ENCODE results near the gene CDK14. TPM values are rescaled to one million over a fixed set of nuclear protein-coding genes. Genes with fewer than 3 reads are reported as not detected.

The CDK14 gene
- total and polyA plus RNA-seq, 4 donors = 4.2 to 12.4 (median 7.4) TPM

DNA sequence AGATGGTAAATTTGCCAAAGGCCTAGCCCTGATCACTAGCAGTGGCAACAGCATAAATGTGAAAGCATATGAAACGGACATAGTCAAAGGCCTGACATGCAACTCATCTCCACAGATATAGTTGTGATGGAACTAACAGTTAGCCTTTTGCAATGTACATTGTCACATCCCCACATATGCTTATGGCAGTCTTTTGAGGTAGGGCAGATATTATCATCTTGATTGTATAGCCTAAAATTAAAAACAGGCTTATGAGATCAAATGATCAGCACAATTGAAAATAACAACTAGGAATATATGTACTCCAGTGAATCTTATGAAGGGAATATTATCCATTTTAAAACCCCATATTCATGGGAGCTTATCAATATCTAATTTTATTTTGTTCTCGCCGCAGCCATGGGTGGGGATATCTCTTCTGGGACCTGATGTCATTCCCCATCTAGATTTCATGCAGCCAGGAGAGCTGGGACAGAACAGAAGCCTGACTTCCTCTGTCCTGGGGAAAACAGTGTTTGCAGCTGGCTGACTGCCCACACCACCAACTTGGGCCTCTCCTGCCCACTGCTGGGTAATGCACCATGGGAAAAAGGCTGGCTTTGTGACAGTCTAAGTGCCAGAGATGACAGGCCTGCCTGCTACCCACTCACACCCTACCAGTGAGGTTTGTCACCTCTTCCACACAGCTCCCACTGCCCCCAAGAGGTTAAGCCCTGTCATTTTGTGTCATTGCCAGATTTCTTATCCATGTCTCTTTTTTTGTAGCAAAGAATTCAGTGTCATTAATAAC lies 487.9 kb downstream of the CDK14 start:
- WGBS = 74% methylated on average over 3 of the region's 3 CpGs
- H3K9me3 ChIP-seq (ENCODE audit: control insufficient read depth in 4 of 4, low read length in 3 of 4) = no peaks in the 10 kb centered on the region
- H3K4me3 ChIP-seq (ENCODE audit: low read depth in 1 of 3, low read length in 3 of 3) = no peak overlapping the region
- H3K36me3 ChIP-seq (ENCODE audit: control insufficient read depth in 4 of 4, insufficient read depth in 3 of 4, low read depth in 1 of 4, low read length in 3 of 4) = peaks cover 0 to 2% (median 0%) of the 10 kb centered on the region in 4 donors
- H3K27me3 ChIP-seq (ENCODE audit: control insufficient read depth in 4 of 4, insufficient read depth in 4 of 4, low read length in 3 of 4) = no peaks in the 10 kb centered on the region
- H3K4me1 ChIP-seq (ENCODE audit: control insufficient read depth in 4 of 4, insufficient read depth in 4 of 4, low read length in 3 of 4) = no peaks in the 10 kb centered on the region
- DNase-seq (ENCODE audit: low spot score) = no peak
- TF ChIP-seq RAD21 (IDR thresholded peaks at IDR 0.05) (peak in 1 of 2 donors; percentile 10), YY1 (IDR thresholded peaks at IDR 0.05) (no peak), ATF3 (IDR thresholded peaks at IDR 0.05) (no peak), RXRA (IDR thresholded peaks at IDR 0.05) (no peak), HNF4G (IDR thresholded peaks at IDR 0.05) (no peak), CTCF (IDR thresholded peaks at IDR 0.05; ENCODE audit: low read depth, low read length, missing input control) (no peak)
- no peak overlapping the region for H3K27ac ChIP-seq (ENCODE audit: low read depth in 1 of 2, low read length in 2 of 2)
- no peak overlapping the region for H3K9ac ChIP-seq (ENCODE audit: low read depth in 1 of 2, low read length in 2 of 2)

- H3K4me3 ChIP-seq (ENCODE audit: low read depth in 1 of 3, low read length in 3 of 3) = no peak overlapping the region
- H3K9me3 ChIP-seq (ENCODE audit: control insufficient read depth in 4 of 4, low read length in 3 of 4) = no peaks in the 10 kb centered on the region
- peaks cover 0 to 2% (median 0%) of the 10 kb centered on the region in 4 donors for H3K36me3 ChIP-seq (ENCODE audit: control insufficient read depth in 4 of 4, insufficient read depth in 3 of 4, low read depth in 1 of 4, low read length in 3 of 4)
- no peaks in the 10 kb centered on the region for H3K27me3 ChIP-seq (ENCODE audit: control insufficient read depth in 4 of 4, insufficient read depth in 4 of 4, low read length in 3 of 4)
- H3K4me1 ChIP-seq (ENCODE audit: control insufficient read depth in 4 of 4, insufficient read depth in 4 of 4, low read length in 3 of 4) = no peaks in the 10 kb centered on the region
- WGBS = 81% methylated on average over 4 of the region's 4 CpGs
- TF ChIP-seq HNF4A (conservative IDR thresholded peaks at IDR 0.05) (no peak), NR2F2 (IDR thresholded peaks at IDR 0.05) (no peak), FOXA1 (IDR thresholded peaks at IDR 0.05) (no peak), YY1 (IDR thresholded peaks at IDR 0.05) (no peak), ATF3 (IDR thresholded peaks at IDR 0.05) (no peak), HNF4G (IDR thresholded peaks at IDR 0.05) (no peak), FOXA2 (IDR thresholded peaks at IDR 0.05) (no peak), REST (IDR thresholded peaks at IDR 0.05) (no peak), ZBTB33 (IDR thresholded peaks at IDR 0.05) (no peak), RXRA (IDR thresholded peaks at IDR 0.05) (no peak), SP1 (IDR thresholded peaks at IDR 0.05) (no peak), CTCF (IDR thresholded peaks at IDR 0.05; ENCODE audit: low read depth, low read length, missing input control) (no peak)
- no peak overlapping the region for H3K27ac ChIP-seq (ENCODE audit: low read depth in 1 of 2, low read length in 2 of 2)
- H3K9ac ChIP-seq (ENCODE audit: low read depth in 1 of 2, low read length in 2 of 2) = no peak overlapping the region
- DNase-seq (ENCODE audit: low spot score) = no peak
Measured at GRCh38 chr7:91085175-91085574, 489.1 kb downstream of the CDK14 start.
